Activated naive CD4-positive, alpha-beta T cell treated with anti-CD3 and anti-CD28 coated beads for 36 hours (primary cell): ENCODE measurements around the gene ATXN1. TPM values are rescaled to one million over a fixed set of nuclear protein-coding genes. Genes with fewer than 3 reads are reported as not detected.
A peak's percentile ranks its signal among the peaks of the same experiment; 100 is the strongest.

Experiments
- CTCF ChIA-PET: fragments of 350-600 bp; sonication (Branson Sonifier 250); formaldehyde crosslinking; loops from one replicate; lab custom pipeline; 2021; ENCODE audit warnings: antibody characterized with exemption; lab: Charles Lee
- DNase-seq: peaks from one replicate; pipeline ENCODE4 v3.0.0-alpha.2; 2020
- H3K27ac Mint-ChIP-seq: one replicate; pipeline ENCODE4 v1.8.0; 2021; ENCODE audit warnings: mild to moderate bottlenecking, mixed read lengths
- H3K27me3 Mint-ChIP-seq: one replicate; pipeline ENCODE4 v1.8.0; 2021; ENCODE audit warnings: low read depth, mixed read lengths
- H3K36me3 Mint-ChIP-seq: one replicate; pipeline ENCODE4 v1.8.0; 2021; ENCODE audit warnings: low read depth, mixed read lengths
- H3K4me1 Mint-ChIP-seq: one replicate; pipeline ENCODE4 v1.8.0; 2021; ENCODE audit warnings: low read depth, mixed read lengths
- H3K4me3 Mint-ChIP-seq: one replicate; pipeline ENCODE4 v1.8.0; 2021; ENCODE audit warnings: mild to moderate bottlenecking, moderate library complexity, mixed read lengths
- H3K9me3 Mint-ChIP-seq: one replicate; pipeline ENCODE4 v1.8.0; 2021; ENCODE audit warnings: mixed read lengths
- intact Hi-C: fragments of 100-400 bp; cut with micrococcal nuclease; formaldehyde crosslinking; loops from one replicate; pipeline ENCODE4 v1.15.1; 2023
- total RNA-seq, 2 experiments: library from RNA; stranded (reverse); gene quantifications; one replicate each; pipeline ENCODE4 v1.2.3, GENCODE V29; 2021

ATXN1 gene
- total RNA-seq, 2 experiments from 2014 or later, result 9.4 to 12.7 TPM

- Mint-ChIP-seq H3K4me1 (peaks cover 43% of the 10 kb centered on the region), H3K27ac (peak overlapping the region; percentile 32), H3K9me3 (peaks cover 9% of the 10 kb centered on the region), H3K36me3 (peaks cover 22% of the 10 kb centered on the region), H3K4me3 (peak overlapping the region; percentile 2), H3K27me3 (no peaks in the 10 kb centered on the region)
- intact Hi-C loops, result loop anchor here (1.0 to 10.0 kb wide), 10 partner anchors 12 to 1780 kb away; partner anchors contain the start of gene ATXN1
- DNase-seq, result peak; percentile 9
- CTCF ChIA-PET, result interaction anchor here (0.7 to 1.8 kb wide), 10 partner anchors 10 to 147 kb away, joined by 3 to 11 read pairs (median 4); no protein-coding TSS in a partner anchor
Measured at GRCh38 chr6:16657768-16658167, 103.5 kb downstream of the ATXN1 start.

- Mint-ChIP-seq H3K4me3 (no peak overlapping the region), H3K27me3 (no peaks in the 10 kb centered on the region), H3K4me1 (peaks cover 55% of the 10 kb centered on the region), H3K27ac (no peak overlapping the region), H3K9me3 (peaks cover 3% of the 10 kb centered on the region), H3K36me3 (peaks cover 13% of the 10 kb centered on the region)
- intact Hi-C loops, result loop anchor here (5.0 to 10.0 kb wide), 2 partner anchors 358 to 1779 kb away; no protein-coding TSS in a partner anchor
- CTCF ChIA-PET, result interaction anchor here (0.6 to 1.6 kb wide), 2 partner anchors 79 to 145 kb away, joined by 3 to 5 read pairs; no protein-coding TSS in a partner anchor
- no peak for DNase-seq
Measured at GRCh38 chr6:16656451-16656850, 104.8 kb downstream of the ATXN1 start.

- peaks cover 51% of the 10 kb centered on the region for H3K4me1 Mint-ChIP-seq
- H3K27ac Mint-ChIP-seq, result no peak overlapping the region
- intact Hi-C loops, result loop anchor here (5.0 to 10.0 kb wide), 2 partner anchors 360 to 1777 kb away; no protein-coding TSS in a partner anchor
- CTCF ChIA-PET, result interaction anchor here (0.6 to 0.8 kb wide), 2 partner anchors 77 to 150 kb away, joined by 3 to 4 read pairs; no protein-coding TSS in a partner anchor
- DNase-seq, result no peak
- no peaks in the 10 kb centered on the region for H3K9me3 Mint-ChIP-seq
- no peaks in the 10 kb centered on the region for H3K27me3 Mint-ChIP-seq
- H3K4me3 Mint-ChIP-seq, result no peak overlapping the region
- peaks cover 12% of the 10 kb centered on the region for H3K36me3 Mint-ChIP-seq
Measured at GRCh38 chr6:16654701-16655100, 106.6 kb downstream of the ATXN1 start.

GRCh38 chr6:16653226-16653625 is 108.0 kb downstream of the ATXN1 start:
- no peak overlapping the region for H3K4me3 Mint-ChIP-seq
- intact Hi-C loops, result loop anchor here (10.0 kb wide), 1 partner anchor 362 kb away; no protein-coding TSS in a partner anchor
- H3K27me3 Mint-ChIP-seq, result no peaks in the 10 kb centered on the region
- DNase-seq, result no peak
- peaks cover 36% of the 10 kb centered on the region for H3K4me1 Mint-ChIP-seq
- H3K9me3 Mint-ChIP-seq, result no peaks in the 10 kb centered on the region
- H3K27ac Mint-ChIP-seq, result no peak overlapping the region
- CTCF ChIA-PET, result no interaction called here
- H3K36me3 Mint-ChIP-seq, result peaks cover 12% of the 10 kb centered on the region

- CTCF ChIA-PET, result interaction anchor here (0.6 to 1.0 kb wide), 2 partner anchors 48 to 111 kb away, joined by 3 read pairs; no protein-coding TSS in a partner anchor
- peak; percentile 29 for DNase-seq
- H3K4me1 Mint-ChIP-seq, result peaks cover 24% of the 10 kb centered on the region
- H3K4me3 Mint-ChIP-seq, result no peak overlapping the region
- H3K27me3 Mint-ChIP-seq, result no peaks in the 10 kb centered on the region
- H3K27ac Mint-ChIP-seq, result no peak overlapping the region
- H3K9me3 Mint-ChIP-seq, result no peaks in the 10 kb centered on the region
- peaks cover 8% of the 10 kb centered on the region for H3K36me3 Mint-ChIP-seq
- intact Hi-C loops, result loop anchor here (10.0 kb wide), 1 partner anchor 363 kb away; no protein-coding TSS in a partner anchor
Measured at GRCh38 chr6:16651871-16652270, 109.4 kb downstream of the ATXN1 start.

- CTCF ChIA-PET, result interaction anchor here (0.6 kb wide), 2 partner anchors 12 to 72 kb away, joined by 3 read pairs; no protein-coding TSS in a partner anchor
- H3K27me3 Mint-ChIP-seq, result no peaks in the 10 kb centered on the region
- intact Hi-C loops, result loop anchor here (10.0 kb wide), 1 partner anchor 365 kb away; no protein-coding TSS in a partner anchor
- no peaks in the 10 kb centered on the region for H3K9me3 Mint-ChIP-seq
- peaks cover 5% of the 10 kb centered on the region for H3K36me3 Mint-ChIP-seq
- no peak for DNase-seq
- no peak overlapping the region for H3K27ac Mint-ChIP-seq
- H3K4me3 Mint-ChIP-seq, result no peak overlapping the region
- peaks cover 19% of the 10 kb centered on the region for H3K4me1 Mint-ChIP-seq
Measured at GRCh38 chr6:16649890-16650289, 111.4 kb downstream of the ATXN1 start.

GRCh38 chr6:16649241-16649640 is 112.0 kb downstream of the ATXN1 start:
- Mint-ChIP-seq H3K36me3 (peaks cover 4% of the 10 kb centered on the region), H3K27ac (no peak overlapping the region)
- no peak for DNase-seq

GRCh38 chr6:16648003-16648402 is 113.3 kb downstream of the ATXN1 start:
- DNase-seq, result no peak
- Mint-ChIP-seq H3K4me3 (no peak overlapping the region), H3K27me3 (no peaks in the 10 kb centered on the region), H3K9me3 (no peaks in the 10 kb centered on the region), H3K36me3 (peaks cover 6% of the 10 kb centered on the region), H3K4me1 (peaks cover 14% of the 10 kb centered on the region), H3K27ac (no peak overlapping the region)
- CTCF ChIA-PET, result interaction anchor here (1.1 kb wide), 1 partner anchor 9 kb away, joined by 3 read pairs; no protein-coding TSS in a partner anchor
- intact Hi-C loops, result no loop called here

More at GRCh38 chr6:16649241-16649640, 112.0 kb downstream of the ATXN1 start:
- H3K27me3 Mint-ChIP-seq, result no peaks in the 10 kb centered on the region
- no peak overlapping the region for H3K4me3 Mint-ChIP-seq
- H3K9me3 Mint-ChIP-seq, result no peaks in the 10 kb centered on the region
- H3K4me1 Mint-ChIP-seq, result peaks cover 15% of the 10 kb centered on the region
- CTCF ChIA-PET, result interaction anchor here (0.6 kb wide), 2 partner anchors 11 to 73 kb away, joined by 3 read pairs; no protein-coding TSS in a partner anchor
- intact Hi-C loops, result no loop called here

- Mint-ChIP-seq H3K9me3 (no peaks in the 10 kb centered on the region), H3K36me3 (peaks cover 6% of the 10 kb centered on the region), H3K4me1 (peaks cover 11% of the 10 kb centered on the region), H3K27ac (no peak overlapping the region), H3K4me3 (no peak overlapping the region), H3K27me3 (no peaks in the 10 kb centered on the region)
- CTCF ChIA-PET, result interaction anchor here (1.1 kb wide), 1 partner anchor 8 kb away, joined by 3 read pairs; no protein-coding TSS in a partner anchor
- intact Hi-C loops, result no loop called here
- no peak for DNase-seq
Measured at GRCh38 chr6:16647422-16647821, 113.8 kb downstream of the ATXN1 start.

- H3K27ac Mint-ChIP-seq, result no peak overlapping the region
- H3K9me3 Mint-ChIP-seq, result no peaks in the 10 kb centered on the region
- intact Hi-C loops, result no loop called here
- peaks cover 9% of the 10 kb centered on the region for H3K36me3 Mint-ChIP-seq
- H3K27me3 Mint-ChIP-seq, result no peaks in the 10 kb centered on the region
- no peak for DNase-seq
- H3K4me3 Mint-ChIP-seq, result no peak overlapping the region
- H3K4me1 Mint-ChIP-seq, result peaks cover 7% of the 10 kb centered on the region
- CTCF ChIA-PET, result no interaction called here
Measured at GRCh38 chr6:16644540-16645250, 116.6 kb downstream of the ATXN1 start.

GRCh38 chr6:16639684-16640480 is 121.4 kb downstream of the ATXN1 start:
- no peaks in the 10 kb centered on the region for H3K27me3 Mint-ChIP-seq
- peaks cover 13% of the 10 kb centered on the region for H3K36me3 Mint-ChIP-seq
- H3K4me1 Mint-ChIP-seq, result peaks cover 7% of the 10 kb centered on the region
- CTCF ChIA-PET, result interaction anchor here (1.1 to 1.2 kb wide), 2 partner anchors 8 to 48 kb away, joined by 3 read pairs; no protein-coding TSS in a partner anchor
- no peak for DNase-seq
- no peak overlapping the region for H3K27ac Mint-ChIP-seq
- H3K9me3 Mint-ChIP-seq, result no peaks in the 10 kb centered on the region
- H3K4me3 Mint-ChIP-seq, result no peak overlapping the region
- intact Hi-C loops, result no loop called here
